DOHH2 (cell line): ENCODE measurements around the gene SLC1A1.
"Not testable (repeated sequence)": the region's sequence is repeated elsewhere in the genome, so short reads cannot be mapped to it uniquely, and the experiment has no call there.

Source experiments
- CTCF ChIP-seq: fragments of 200-600 bp; sonication (generic); IDR thresholded peaks from one replicate; pipeline ENCODE4 v1.5.1; 2014; ENCODE audit warnings: antibody characterized with exemption, mild to moderate bottlenecking, low read depth, low read length; ENCODE audit not compliant: poor library complexity, severe bottlenecking
- EZH2phosphoT487 ChIP-seq: fragments of 200-600 bp; sonication (generic); IDR thresholded peaks from 2 replicates; pipeline ENCODE4 v1.6.1; 2017; ENCODE audit warnings: borderline replicate concordance, mild to moderate bottlenecking, antibody characterized with exemption, low read length, moderate library complexity, mixed read lengths

DNA sequence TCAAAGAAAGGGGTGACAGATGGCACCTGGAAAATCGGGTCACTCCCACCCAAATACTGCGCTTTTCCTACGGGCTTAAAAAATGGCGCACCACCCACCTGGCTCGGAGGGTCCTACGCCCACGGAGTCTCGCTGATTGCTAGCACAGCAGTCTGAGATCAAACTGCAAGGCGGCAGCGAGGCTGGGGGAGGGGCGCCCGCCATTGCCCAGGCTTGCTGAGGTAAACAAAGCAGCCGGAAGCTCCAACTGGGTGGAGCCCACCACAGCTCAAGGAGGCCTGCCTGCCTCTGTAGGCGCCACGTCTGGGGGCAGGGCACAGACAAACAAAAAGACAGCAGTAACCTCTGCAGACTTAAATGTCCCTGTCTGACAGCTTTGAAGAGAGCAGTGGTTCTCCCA is 115.8 kb downstream of the SLC1A1 start:
- TF ChIP-seq CTCF, EZH2phosphoT487: not testable (repeated sequence)
